GM18861 (cell line): ENCODE results near the gene EFEMP2.
"Not testable (repeated sequence)": the region's sequence is repeated elsewhere in the genome, so short reads cannot be mapped to it uniquely, and the experiment has no call there.

ENCODE experiments used
- ATAC-seq: cut with Tn5 transposase; IDR thresholded peaks from one replicate; pipeline ENCODE4 v1.9.1; 2021; ENCODE audit not compliant: unreplicated experiment

Gene EFEMP2

GRCh38 chr11:65832231-65832630 lies 40.4 kb downstream of the EFEMP2 start:
- not testable (repeated sequence) for ATAC-seq

GRCh38 chr11:65829459-65829858 lies 43.1 kb downstream of the EFEMP2 start:
- ATAC-seq, result no peak

- no peak for ATAC-seq
Observed at GRCh38 chr11:65826984-65827735, 45.4 kb downstream of the EFEMP2 start.

- no peak for ATAC-seq
Observed at GRCh38 chr11:65822776-65823528, 49.6 kb downstream of the EFEMP2 start.

GRCh38 chr11:65821107-65821506 lies 51.5 kb downstream of the EFEMP2 start:
- ATAC-seq, result no peak

GRCh38 chr11:65817835-65818680 lies 54.5 kb downstream of the EFEMP2 start:
- peak; percentile 65 for ATAC-seq

GRCh38 chr11:65817312-65817834 lies 55.2 kb downstream of the EFEMP2 start:
- ATAC-seq, result no peak

GRCh38 chr11:65816696-65817095 lies 55.9 kb downstream of the EFEMP2 start:
- ATAC-seq, result no peak
